22Rv1 (cell line): Measurements from ENCODE around the gene LCP2.

Experiments
- H3K27ac ChIP-seq: fragments of 450-650 bp; 2 replicates; pipeline ENCODE4 v1.5.1; 2017
- CTCF ChIP-seq: fragments of 450-650 bp; IDR thresholded peaks from 2 replicates; pipeline ENCODE4 v1.5.1; 2017; ENCODE audit warnings: mild to moderate bottlenecking
- ZFX ChIP-seq: fragments of 450-650 bp; IDR thresholded peaks from 2 replicates; pipeline ENCODE4 v1.6.1; 2017; ENCODE audit warnings: antibody characterized with exemption, borderline replicate concordance

The LCP2 gene

GRCh38 chr5:170338933-170339779 is 41.6 kb upstream of the LCP2 start:
- H3K27ac ChIP-seq = no peak overlapping the region
- TF ChIP-seq CTCF (peak; percentile 36; the same call in 1 of the 2 replicates), ZFX (no peak)

GRCh38 chr5:170338291-170338690 is 40.7 kb upstream of the LCP2 start:
- TF ChIP-seq ZFX (no peak), CTCF (no peak)
- H3K27ac ChIP-seq = no peak overlapping the region

DNA sequence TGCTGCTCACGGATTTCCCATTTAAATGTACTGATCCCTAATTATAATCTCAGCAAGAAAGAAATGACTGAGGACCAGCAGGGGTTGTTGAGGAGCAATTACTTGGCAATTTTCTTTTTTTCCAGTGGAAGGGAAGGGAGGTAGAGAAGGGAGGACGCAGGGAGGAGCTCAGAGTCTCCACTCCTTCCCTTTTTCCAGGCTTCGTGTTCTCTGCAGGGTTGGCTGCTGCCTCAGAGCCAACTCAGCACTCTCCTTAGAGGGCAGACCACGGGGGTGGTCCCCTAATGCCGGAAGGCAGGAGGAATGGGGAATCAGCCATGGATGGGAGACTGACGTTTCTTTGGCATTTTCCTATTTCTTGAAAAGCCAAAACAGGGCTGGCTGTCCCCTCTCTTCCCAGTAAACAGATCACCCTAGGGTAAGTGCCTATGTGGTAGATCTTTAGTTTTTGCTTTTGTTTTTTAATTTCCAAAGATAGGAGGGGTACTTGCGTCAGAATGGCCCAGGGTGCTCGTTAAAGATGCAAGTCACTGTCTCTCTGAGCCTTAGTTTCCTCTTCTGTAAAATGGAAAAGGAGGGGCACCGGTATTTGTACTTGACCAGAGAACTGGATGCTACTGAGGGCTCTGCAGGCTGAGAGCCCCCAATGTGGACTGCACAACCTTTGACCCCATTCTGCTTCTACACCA is 39.6 kb upstream of the LCP2 start:
- no peak overlapping the region for H3K27ac ChIP-seq

DNA sequence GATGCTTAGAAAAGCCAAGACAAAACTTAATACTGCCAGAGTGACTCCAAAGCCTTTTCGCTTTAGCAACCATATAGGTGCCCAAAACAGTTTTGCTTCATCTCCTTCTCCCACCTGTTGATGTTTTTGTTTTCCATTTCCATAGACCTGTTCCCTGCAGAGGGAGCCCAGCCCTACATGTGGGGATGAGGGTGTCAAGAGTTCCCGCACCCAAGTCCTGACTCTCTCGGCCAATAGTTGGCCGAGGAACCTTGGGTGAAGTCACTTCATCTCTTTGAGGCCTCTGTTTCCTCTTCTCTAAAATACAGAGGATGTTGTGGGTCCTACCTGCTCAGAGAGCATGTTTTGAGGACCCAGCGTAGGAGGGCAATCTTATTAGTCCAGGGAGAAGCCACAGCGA is 38.5 kb upstream of the LCP2 start:
- TF ChIP-seq CTCF (no peak), ZFX (no peak)

More for the DNA sequence above, 39.6 kb upstream of the LCP2 start:
- TF ChIP-seq CTCF = no peak
- TF ChIP-seq ZFX = no peak

GRCh38 chr5:170334626-170335025 is 37.0 kb upstream of the LCP2 start:
- H3K27ac ChIP-seq = no peak overlapping the region
- no peak for TF ChIP-seq CTCF
- no peak for TF ChIP-seq ZFX

More for the DNA sequence above, 38.5 kb upstream of the LCP2 start:
- no peak overlapping the region for H3K27ac ChIP-seq

- no peak overlapping the region for H3K27ac ChIP-seq
- TF ChIP-seq ZFX (no peak), CTCF (no peak)
These were observed 35.8 kb upstream of the LCP2 start for GRCh38 chr5:170333161-170333910.
